Subcutaneous adipose tissue (tissue), 4 donors: ENCODE results near the gene DUSP6. TPM values are rescaled to one million over a fixed set of nuclear protein-coding genes. Genes with fewer than 3 reads are reported as not detected.

Experiments used
- total RNA-seq, 4 donors: library from RNA; depleted of rRNA; stranded (reverse); fragments of >200 nt; gene quantifications; one replicate each; pipeline ENCODE4 v1.1.0, GENCODE V29; 2016
- TF ChIP-seq, protein P1 (sequence below): fragments of 450-650 bp; IDR thresholded peaks from one replicate; pipeline ENCODE4 v1.5.1; 2016; ENCODE audit warnings: low read depth, mild to moderate bottlenecking, control low read depth, antibody characterized with exemption, moderate library complexity

DUSP6 gene
- total RNA-seq, 4 donors from 2014 or later, result 49.4 to 91.8 (median 69.2) TPM

DNA sequence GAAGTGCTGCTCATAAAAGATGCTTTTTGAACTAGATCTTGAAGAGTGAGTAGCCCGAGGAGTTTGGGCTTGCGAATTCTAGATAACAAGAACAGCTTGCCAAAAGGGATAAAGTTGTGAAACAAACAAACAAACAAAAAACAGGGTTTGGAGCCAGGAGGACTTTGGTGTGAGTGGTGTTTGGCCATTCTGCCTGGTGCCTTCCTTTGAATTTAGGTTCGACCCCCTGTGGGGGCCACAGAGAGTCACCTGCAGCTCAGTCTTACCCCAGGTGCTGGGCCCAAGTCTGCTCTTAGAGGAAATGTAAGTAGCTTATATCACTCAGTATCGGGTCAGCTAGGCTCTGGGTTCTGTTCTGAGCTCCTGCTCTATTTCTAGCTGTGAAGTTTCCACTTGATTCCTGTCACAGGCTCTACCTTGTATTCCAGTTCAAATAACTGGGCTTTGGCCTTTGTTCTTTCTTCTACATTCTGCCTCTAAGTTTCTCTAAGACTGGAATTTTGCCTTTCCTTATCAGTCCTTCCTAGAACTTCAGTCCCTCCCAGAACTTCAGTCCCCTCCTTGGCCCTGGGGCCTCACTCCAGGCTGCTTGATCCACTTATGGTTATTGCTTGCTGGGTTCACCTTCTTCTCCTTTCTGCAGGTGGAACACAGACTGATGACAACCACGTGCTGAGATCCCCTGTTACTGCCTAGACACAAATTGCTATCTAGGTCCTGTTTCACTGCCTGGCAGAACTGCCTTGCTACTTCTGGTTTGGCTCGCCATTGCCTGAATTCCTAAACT lies 20.5 kb upstream of the DUSP6 start:
- TF ChIP-seq, protein P1, sequence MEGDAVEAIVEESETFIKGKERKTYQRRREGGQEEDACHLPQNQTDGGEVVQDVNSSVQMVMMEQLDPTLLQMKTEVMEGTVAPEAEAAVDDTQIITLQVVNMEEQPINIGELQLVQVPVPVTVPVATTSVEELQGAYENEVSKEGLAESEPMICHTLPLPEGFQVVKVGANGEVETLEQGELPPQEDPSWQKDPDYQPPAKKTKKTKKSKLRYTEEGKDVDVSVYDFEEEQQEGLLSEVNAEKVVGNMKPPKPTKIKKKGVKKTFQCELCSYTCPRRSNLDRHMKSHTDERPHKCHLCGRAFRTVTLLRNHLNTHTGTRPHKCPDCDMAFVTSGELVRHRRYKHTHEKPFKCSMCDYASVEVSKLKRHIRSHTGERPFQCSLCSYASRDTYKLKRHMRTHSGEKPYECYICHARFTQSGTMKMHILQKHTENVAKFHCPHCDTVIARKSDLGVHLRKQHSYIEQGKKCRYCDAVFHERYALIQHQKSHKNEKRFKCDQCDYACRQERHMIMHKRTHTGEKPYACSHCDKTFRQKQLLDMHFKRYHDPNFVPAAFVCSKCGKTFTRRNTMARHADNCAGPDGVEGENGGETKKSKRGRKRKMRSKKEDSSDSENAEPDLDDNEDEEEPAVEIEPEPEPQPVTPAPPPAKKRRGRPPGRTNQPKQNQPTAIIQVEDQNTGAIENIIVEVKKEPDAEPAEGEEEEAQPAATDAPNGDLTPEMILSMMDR, result no peak

DNA sequence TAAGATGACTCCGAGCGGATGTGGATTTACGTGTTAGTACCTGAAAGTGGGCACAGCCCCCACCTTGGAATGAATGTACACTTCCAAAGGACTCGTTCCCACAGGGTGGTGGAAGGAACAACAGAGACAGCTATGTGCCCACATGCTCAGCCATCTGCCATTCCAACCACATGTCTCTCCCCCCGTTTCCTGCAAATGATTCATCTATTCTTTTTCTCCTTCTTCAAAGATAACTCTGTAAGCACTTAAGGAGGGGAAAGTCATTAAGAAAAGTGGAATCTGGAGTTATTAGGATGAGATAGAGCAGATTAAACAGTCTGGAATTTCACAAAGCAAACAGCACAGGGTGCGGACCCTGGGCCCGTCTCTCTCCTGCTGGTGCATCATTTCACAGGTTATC lies 18.5 kb upstream of the DUSP6 start:
- TF ChIP-seq, protein P1, result no peak

DNA sequence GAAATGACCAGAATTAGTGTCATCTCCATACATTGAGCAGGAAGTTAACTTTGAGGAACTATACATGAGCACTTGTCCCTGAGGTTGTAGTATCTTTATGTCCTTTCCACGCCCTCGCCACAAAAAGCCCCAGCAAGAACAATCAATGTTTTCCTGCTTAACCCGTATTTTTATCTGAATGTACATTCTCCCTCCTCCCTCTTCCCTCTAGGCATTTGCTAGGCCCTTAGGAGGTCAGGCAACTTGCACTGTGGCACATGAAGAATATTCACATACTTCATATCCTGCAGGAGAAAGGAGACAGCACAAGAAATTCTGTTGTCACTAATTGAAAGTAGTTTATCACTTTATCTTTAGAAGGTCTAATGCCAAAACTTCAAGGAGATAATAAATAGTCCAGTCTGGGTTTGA lies 18.1 kb upstream of the DUSP6 start:
- TF ChIP-seq, protein P1, result no peak

DNA sequence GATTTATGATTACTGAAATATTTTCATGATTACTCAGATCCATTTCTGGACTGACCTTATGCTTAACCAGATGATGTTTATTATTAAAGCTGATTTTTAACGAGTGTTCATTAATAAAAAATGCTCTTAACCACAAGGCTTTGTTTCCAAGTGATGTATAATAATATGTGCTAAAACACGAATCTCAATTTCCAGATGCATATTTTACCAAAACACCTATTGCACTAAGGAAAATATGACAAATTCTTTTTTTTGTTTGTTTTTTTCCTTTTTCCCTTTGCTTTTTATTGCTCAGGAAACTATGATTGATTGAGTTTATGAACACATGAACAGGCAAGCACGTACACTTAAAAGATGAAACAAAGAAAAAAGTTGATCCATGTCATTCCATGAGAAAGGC lies 16.9 kb upstream of the DUSP6 start:
- TF ChIP-seq, protein P1, result no peak

DNA sequence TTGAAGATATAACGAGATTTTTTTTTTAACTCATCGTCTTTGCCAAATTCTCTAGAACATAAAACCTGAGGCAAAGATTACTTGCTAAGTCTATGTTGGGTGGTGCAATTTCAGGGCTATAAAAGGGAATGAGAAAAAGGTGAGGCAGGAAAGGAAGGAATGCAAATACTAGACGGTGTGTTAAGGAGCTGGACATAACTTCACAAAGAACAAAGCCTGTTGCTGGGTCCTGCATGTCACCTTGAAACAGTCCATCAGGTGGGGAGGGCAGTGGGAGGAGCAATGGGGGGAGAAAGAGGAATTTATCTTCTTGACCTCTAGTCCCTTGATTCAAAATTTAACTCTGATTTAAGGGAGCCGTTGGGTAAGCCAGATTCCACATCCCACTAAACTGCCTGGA lies 16.1 kb upstream of the DUSP6 start:
- TF ChIP-seq, protein P1, result no peak

DNA sequence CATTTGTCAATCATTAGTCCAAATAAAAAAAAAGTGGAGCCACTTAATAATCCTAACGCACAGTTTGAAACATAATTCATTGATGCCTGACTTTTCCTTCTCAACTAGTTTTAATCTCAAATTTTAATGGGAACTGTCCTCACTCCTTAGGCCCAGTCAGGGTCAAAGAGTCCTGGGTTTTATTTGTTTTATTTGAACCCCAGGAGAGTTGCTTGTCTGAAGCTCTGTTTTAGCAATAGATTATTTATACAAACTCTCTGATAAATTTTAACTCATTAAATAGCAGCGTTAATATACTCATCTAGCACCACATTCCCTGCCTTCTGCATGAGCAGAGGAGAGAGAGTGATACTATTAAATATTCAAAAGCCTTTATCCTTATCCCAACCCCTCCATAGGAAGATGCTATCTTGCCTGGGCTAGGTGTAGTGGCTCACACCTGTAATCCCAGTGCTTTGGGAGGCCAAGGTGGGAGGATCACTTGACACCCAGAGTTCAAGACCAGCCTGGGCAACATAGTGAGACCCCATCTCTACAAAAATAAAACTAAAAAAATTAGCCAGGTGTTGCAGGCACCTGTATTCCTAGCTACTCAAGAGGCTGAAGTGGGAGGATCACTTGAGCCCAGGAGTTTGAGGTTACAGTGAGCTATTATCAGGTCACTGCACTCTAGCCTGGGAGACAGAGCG lies 14.5 kb upstream of the DUSP6 start:
- TF ChIP-seq, protein P1, result no peak

DNA sequence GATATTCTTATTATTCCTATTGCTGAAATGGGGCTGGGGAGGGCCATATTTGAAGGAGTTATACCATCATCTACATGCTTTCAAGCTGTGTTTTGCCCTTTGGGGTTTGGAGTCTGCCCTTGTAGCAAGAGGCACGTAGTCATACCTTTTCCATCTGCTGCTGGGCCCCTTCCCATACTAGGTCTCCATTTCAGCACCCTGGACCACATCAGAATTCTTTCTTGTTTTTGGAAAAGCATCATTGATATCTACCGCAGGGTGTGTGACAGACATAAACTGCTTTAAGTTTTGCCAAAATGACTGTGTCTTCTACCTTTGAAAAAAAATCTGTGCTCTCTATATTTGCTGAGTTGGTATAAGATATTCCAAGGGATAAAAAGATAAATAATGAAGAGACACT lies 12.3 kb upstream of the DUSP6 start:
- TF ChIP-seq, protein P1, result no peak
